Coronary artery (tissue), 2 donors: ENCODE results near the gene HMCN2.
"Not testable (repeated sequence)": the region's sequence is repeated elsewhere in the genome, so short reads cannot be mapped to it uniquely, and the experiment has no call there.

Experiments used
- DNase-seq: peaks from one replicate; pipeline ENCODE4 v3.0.0-alpha.2; 2017; ENCODE audit warnings: low spot score
- H3K27ac ChIP-seq, 2 donors: fragments of 200-600 bp; sonication (generic); one replicate each; pipeline ENCODE4 v1.5.1; 2016 to 2019
- H3K4me3 ChIP-seq: fragments of 200-600 bp; sonication (generic); 2 replicates; pipeline ENCODE4 v1.5.1; 2016; ENCODE audit warnings: mild to moderate bottlenecking, moderate library complexity
- TF ChIP-seq, protein P1 (sequence below): fragments of 200-600 bp; sonication (generic); IDR thresholded peaks from one replicate; pipeline ENCODE4 v1.5.1; 2019; ENCODE audit warnings: antibody characterized with exemption

The HMCN2 gene

DNA sequence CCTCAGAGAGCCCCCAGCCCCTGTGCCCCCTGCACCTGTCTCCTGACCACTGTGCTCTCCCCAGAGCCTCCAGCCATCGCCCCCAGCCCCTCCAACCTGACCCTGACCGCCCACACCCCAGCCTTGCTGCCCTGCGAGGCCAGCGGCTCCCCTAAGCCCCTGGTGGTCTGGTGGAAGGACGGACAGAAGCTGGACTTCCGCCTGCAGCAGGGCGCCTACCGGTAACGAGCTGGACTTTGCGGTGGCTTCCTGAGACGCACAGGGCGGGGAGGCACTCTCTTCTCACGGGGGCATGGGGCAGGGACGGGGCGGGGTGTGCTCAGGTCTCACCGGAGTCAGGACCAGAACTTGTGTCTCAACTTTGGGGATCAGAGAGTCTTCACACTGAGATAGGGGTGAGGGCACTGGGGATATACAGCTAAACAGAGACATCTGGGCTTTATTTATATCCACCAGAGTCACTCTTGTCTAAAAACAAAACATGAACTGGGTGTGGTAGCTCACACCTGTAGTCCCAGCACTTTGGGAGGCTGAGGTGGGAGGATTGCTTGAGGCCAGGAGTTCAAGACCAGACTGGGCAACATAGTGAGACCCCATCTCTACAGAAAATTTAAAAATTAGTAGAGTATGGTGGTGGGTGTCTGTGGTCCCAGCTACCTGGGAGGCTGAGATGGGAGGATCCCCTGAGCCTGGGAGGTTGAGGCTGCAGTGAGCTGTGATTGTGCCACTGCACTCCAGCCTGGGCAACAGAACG, 133.1 kb downstream of the HMCN2 start:
- no peak for DNase-seq
- Histone ChIP-seq H3K27ac (no peak overlapping the region), H3K4me3 (no peak overlapping the region)
- TF ChIP-seq, protein P1, sequence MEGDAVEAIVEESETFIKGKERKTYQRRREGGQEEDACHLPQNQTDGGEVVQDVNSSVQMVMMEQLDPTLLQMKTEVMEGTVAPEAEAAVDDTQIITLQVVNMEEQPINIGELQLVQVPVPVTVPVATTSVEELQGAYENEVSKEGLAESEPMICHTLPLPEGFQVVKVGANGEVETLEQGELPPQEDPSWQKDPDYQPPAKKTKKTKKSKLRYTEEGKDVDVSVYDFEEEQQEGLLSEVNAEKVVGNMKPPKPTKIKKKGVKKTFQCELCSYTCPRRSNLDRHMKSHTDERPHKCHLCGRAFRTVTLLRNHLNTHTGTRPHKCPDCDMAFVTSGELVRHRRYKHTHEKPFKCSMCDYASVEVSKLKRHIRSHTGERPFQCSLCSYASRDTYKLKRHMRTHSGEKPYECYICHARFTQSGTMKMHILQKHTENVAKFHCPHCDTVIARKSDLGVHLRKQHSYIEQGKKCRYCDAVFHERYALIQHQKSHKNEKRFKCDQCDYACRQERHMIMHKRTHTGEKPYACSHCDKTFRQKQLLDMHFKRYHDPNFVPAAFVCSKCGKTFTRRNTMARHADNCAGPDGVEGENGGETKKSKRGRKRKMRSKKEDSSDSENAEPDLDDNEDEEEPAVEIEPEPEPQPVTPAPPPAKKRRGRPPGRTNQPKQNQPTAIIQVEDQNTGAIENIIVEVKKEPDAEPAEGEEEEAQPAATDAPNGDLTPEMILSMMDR = no peak

DNA sequence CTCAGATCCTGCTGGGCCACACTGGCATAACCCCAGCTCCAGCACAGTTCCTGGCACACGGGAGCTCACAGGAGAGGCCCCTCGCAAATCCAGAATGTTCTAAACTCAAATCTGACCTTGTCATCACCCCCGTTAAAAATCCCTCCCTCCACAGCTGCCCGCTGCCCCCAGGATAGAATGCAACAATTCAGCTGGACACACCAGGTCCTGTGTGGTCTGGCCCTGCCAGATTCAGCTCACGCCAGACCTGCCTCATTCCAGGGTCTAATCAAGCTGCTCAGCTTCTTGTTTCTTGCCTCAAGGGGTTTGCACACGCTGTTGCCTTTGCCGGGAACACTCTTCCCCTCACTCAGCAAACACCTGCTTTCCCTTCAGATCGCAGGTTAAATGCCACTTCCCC, 134.2 kb downstream of the HMCN2 start:
- no peak overlapping the region for H3K27ac ChIP-seq
- TF ChIP-seq, protein P1 = no peak
- H3K4me3 ChIP-seq = no peak overlapping the region
- DNase-seq = no peak

- Histone ChIP-seq H3K4me3 (no peak overlapping the region), H3K27ac (no peak overlapping the region)
- TF ChIP-seq, protein P1 = no peak
- no peak for DNase-seq
These were observed 135.3 kb downstream of the HMCN2 start for GRCh38 chr9:130400870-130401269.

- DNase-seq, H3K27ac ChIP-seq, H3K4me3 ChIP-seq: not testable (repeated sequence)
These were observed 136.2 kb downstream of the HMCN2 start for GRCh38 chr9:130401742-130402141.

DNA sequence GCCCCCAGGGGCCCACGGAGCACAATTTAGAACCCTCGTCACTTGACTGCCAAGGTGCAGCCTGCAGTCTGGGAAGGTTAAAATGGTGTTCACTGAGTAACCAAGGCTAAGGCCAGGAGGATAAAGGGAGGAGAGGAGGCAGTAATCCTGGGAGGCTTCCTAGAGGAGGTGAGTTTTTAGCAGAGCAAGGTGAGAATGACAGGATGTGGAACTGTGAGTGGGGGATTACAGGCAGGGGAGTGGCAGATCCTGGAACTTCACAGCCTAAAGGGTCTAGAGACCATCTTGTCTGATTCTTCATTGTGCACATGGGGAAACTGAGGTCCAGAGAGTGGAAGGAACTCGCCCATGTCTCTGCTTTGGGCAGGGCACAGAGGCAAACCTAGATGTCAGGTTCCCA, 136.7 kb downstream of the HMCN2 start:
- H3K27ac ChIP-seq = no peak overlapping the region
- no peak overlapping the region for H3K4me3 ChIP-seq
- TF ChIP-seq, protein P1 = no peak
- no peak for DNase-seq

- TF ChIP-seq, protein P1 = no peak
- Histone ChIP-seq H3K4me3 (no peak overlapping the region), H3K27ac (no peak overlapping the region)
- DNase-seq = no peak
These were observed 137.3 kb downstream of the HMCN2 start for GRCh38 chr9:130402645-130403440.

DNA sequence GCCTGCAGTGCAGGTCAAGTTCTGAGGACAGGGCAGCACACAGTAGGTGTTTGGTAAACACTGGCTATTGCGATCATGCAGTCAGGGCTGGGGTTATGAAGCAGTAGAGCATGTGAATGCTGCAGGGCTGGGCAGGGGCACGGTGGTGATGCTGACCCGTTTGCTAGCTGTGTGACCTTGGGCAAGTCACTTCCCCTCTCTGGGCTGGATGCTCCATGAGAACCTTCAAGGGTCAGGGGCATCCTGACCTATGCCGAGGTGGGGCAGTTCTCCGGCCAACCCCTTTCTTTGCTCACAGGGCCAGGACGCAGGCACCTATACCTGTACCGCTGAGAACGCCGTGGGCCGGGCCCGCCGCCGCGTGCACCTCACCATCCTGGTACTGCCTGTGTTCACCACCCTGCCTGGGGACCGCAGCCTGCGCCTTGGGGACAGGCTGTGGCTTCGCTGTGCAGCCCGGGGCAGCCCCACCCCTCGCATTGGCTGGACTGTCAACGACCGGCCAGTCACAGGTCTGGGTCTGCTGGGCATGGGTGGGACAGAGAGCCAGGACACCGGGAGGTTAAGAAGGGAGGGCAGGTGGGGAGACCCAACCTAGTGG, 140.2 kb downstream of the HMCN2 start:
- DNase-seq = no peak
- H3K27ac ChIP-seq = no peak overlapping the region
- H3K4me3 ChIP-seq = no peak overlapping the region
- TF ChIP-seq, protein P1 = no peak
